Measurements from ENCODE around the gene FATE1. TPM values are rescaled to one million over a fixed set of nuclear protein-coding genes. Genes with fewer than 3 reads are reported as not detected.
A peak's percentile ranks its signal among the peaks of the same experiment; 100 is the strongest.

FATE1 gene
- total RNA-seq, 1 experiment from 2014 or later: not detected

- no peak for DNase-seq (ENCODE audit: low spot score)
These were observed 12.3 kb upstream of the FATE1 start for GRCh38 chrX:151703487-151703886.

- no peak for DNase-seq (ENCODE audit: low spot score)
These were observed 11.7 kb upstream of the FATE1 start for GRCh38 chrX:151704041-151704663.

DNA sequence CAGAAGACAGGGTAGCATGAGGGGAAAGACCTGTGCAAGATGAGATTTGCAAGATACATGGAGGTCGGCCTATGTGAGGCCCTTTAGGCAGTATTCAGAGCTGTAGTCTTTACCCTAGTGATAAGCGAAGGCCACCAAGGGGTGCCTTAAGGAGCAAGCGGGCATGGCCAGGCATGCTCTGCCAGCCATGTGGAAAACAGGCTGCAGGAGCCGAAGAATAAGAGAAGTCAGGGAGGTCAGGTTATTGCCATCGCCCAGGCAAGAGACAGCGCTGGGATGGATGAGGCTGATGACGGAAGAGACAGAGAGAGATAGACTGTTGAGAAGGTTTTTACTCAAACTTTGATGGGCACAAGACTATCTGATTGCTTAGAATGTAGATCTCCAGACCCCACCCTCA is 7.0 kb upstream of the FATE1 start:
- DNase-seq (ENCODE audit: low spot score): no peak

- DNase-seq (ENCODE audit: low spot score): no peak
These were observed 5.4 kb upstream of the FATE1 start for GRCh38 chrX:151710457-151710856.

DNA sequence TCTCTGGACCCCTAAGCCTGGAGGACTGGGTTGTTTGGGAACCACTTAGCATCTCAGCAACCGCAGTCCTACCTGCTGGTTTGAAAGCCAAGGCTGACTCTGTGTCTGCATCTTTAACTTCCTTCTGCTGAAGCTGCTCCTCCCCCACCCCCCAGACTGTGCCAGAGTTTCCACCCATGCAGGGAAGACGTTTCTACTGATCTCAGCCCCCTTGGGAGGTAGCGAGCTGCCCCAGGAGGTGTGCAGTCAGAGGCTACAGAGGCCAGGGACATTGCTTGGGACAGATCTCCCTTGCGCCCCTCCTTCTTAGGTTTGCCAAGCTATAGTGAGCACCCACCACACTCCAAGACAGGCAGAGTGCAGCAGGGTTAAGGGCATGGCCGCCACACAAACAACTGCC is 4.7 kb upstream of the FATE1 start:
- DNase-seq (ENCODE audit: low spot score): no peak

DNA sequence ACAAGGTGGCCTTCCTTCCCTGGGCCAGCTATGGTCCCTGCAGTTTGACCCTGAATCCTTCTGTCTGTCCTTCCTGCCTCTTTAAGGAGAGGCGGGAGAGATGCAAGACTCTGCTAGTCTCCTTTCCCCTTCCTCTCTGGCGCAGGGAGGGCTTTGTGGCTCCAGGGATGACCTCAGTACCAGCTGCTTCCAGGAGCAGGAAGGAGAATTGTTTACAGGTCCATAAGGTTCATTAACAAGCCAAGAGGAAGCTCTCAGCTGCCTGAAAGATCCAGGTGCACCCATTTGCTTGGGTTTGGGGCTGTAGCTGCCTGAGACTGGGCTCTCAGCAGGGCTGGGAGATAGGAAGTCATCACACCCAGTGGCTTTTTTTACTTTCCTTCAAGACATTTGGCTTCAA is 4.0 kb upstream of the FATE1 start:
- no peak for DNase-seq (ENCODE audit: low spot score)

GRCh38 chrX:151712253-151712652 is 3.6 kb upstream of the FATE1 start:
- DNase-seq (ENCODE audit: low spot score): no peak

GRCh38 chrX:151713849-151714248 is 2.0 kb upstream of the FATE1 start:
- DNase-seq (ENCODE audit: low spot score): peak; percentile 59

- DNase-seq (ENCODE audit: low spot score): no peak
These were observed 1.5 kb upstream of the FATE1 start for GRCh38 chrX:151714362-151714761.

GRCh38 chrX:151722241-151722846 is 6.5 kb downstream of the FATE1 start:
- peak; percentile 66 for DNase-seq (ENCODE audit: low spot score)

DNA sequence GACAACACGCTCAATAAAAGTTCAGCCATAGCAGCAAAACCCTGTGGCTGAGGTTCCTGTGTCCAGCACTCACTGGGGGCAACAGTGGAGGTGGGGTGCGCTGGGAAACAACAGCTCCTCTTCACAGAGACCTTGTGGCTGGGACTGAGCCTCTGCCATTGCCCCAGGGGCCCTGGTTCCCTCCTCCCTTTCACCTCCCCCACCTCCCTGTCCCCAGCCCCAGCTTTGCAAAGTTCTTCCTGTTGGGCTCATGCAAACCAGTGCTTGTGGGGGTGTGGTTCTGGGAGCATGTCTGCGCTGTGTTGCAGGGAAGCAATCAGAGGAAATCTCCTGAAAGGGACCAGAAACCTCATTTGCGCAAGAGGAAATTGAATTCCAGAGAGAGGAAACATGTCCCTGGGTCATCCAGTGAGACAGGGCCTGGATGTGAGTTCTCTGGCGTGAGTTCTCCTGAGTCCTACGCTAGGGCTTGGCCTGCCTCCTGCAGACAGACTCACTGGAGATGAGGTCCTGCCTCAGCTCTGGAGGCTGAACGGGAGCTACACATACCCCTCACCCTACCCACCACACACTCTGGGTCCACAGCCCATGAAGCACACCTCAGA is 7.4 kb downstream of the FATE1 start:
- no peak for DNase-seq (ENCODE audit: low spot score)

- no peak for DNase-seq (ENCODE audit: low spot score)
These were observed 8.9 kb downstream of the FATE1 start for GRCh38 chrX:151724563-151725337.

DNA sequence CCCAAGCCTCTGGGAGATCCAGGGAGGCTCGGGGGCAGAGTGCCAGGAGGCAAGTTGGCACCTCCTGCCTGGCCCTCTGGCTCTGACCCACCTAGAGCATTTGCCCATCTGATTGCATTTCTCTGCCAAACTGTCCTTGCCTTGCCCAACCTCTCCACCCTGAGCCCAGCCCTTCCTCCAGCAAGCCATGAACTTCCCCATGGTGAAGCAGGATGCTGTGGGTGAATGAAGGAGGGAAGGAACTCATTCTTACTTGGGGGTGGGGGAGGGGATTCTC is 9.4 kb downstream of the FATE1 start:
- no peak for DNase-seq (ENCODE audit: low spot score)

DNA sequence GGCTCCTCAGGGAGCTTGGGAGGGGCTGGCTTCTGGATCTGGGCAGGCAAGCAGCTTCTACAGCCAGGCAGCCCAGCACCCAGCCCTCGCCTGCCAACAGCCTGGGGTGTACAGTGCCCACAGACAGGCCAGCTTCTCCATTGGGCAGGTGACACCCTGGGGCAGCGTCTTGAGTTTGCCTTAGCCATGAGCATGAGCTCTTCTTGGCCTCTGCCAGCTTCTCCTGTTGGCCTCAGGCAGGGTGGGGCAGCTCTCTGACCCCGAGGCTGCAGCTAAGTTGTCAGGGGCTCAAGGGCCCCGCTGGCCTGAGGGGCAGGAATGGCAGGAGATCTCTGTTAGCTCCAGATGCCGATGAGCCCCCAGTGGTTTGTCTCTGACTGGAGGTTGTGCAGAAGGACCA is 10.9 kb downstream of the FATE1 start:
- no peak for DNase-seq (ENCODE audit: low spot score)

DNA sequence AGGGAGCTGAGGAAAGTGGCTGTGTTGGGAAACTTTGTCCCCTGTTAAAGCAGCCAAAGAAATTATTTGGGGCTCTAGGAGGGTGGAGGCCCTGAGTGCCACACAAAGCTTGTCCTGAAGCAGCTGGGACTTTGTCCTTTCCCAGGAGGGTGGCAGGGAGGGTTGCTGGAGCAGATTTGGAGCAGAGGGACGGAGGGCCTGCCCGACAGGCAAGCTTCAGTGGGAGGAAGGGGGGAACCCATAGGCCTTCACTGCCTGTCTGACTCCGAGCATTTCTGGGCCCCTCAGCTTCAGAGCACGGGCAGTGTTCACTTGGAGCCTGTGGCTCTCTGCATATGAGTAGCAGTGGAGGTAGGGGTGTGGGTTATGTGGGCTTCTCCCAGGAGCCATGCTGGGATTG is 11.5 kb downstream of the FATE1 start:
- DNase-seq (ENCODE audit: low spot score): no peak

GRCh38 chrX:151729056-151729725 is 13.4 kb downstream of the FATE1 start:
- DNase-seq (ENCODE audit: low spot score): no peak

DNA sequence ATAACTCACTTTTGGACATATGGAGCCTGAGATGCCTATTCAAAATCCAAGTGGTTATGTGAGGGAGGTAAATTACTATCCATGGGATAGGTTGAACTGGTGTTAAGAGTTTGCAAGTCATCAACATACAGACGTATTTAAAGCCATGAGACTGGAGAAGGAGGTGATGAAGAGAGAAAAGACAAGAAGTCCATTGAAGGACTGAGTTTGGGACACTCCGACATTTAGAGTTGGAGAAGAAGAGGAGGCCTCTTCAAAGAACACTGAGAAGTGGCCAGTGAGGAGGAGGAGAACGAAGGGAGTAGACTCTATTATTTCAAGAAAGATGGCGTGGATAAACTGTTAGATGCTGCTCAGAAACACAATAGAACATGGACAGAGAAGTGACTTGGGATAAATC is 18.6 kb downstream of the FATE1 start, which contains the start of gene CNGA2:
Gene CNGA2 (plus strand): TSS at position 301 of the 400 bp plus-strand sequence. CDS start 3,738 bp downstream, outside the sequence.
- DNase-seq (ENCODE audit: low spot score): no peak

DNA sequence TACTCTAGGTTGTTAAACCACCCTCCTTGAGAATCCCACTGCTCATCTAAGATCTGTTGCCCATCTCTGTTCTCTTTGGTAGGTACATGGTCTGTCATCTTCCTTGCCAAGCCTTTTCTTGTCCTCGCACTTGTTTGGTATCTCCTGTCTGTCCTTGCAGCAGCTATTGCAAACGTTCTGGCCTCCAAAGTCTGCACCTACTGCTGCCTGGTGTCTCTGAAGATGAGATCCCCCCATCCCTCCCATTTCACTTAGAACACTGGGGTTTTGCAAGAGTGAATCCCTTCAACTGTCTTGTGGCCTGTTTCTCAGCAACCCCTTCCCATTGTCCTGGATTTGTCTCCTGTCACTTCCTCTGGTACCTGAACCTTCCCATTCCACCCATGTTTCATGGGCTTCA is 19.4 kb downstream of the FATE1 start:
- DNase-seq (ENCODE audit: low spot score): no peak

DNA sequence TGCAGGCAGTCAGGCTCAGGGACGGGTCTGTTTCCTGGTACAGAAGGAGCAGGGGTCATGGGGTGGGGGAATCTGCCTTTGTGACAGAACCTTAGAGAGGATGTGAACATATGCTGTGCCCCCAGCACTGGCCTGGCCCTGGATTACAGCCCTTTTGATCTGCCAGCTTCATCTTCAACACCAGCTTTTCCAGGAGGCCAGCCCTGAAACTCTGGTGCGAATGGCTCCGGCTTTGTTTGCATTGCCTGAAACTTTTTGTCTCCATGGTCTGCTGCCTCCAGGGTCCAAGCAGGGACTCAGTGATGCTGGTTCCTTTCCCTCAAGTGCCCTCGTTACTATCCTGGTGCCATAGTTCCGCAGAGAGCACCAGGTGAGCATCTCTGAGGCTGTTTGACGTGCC is 20.9 kb downstream of the FATE1 start:
- DNase-seq (ENCODE audit: low spot score): no peak

DNA sequence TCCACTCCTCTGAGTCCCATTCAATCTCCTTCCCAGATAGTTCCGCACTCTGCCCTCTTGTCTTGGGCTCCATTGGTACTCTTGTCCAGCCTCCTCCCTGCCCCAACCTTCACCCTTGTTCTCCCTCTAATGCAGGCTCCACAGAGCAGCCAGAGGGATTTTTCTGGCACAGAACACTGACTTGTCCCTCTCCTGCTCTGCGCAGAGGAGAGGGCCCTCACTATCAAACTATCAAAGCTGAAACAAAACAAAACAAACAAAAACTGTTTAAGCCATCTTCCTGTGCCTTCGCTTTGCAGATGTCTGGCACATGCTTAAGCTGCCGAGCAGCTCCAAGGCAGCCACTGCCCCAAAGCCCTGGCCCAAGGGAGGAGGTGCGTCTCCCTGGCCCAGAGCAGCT is 21.7 kb downstream of the FATE1 start:
- DNase-seq (ENCODE audit: low spot score): no peak

- no peak for DNase-seq (ENCODE audit: low spot score)
These were observed 22.9 kb downstream of the FATE1 start for GRCh38 chrX:151738751-151739150.

GRCh38 chrX:151741606-151742005 is 25.8 kb downstream of the FATE1 start:
- DNase-seq (ENCODE audit: low spot score): no peak

Data from HT-29 (cell line).